Fibroblast of lung (primary cell): ENCODE results near the gene IL17RB. TPM values are rescaled to one million over a fixed set of nuclear protein-coding genes. Genes with fewer than 3 reads are reported as not detected.

Experiments
- DNase-seq, 2 donors: peaks; one replicate each; pipeline versions ENCODE4 v3.0.0 to v3.0.0-alpha.2; 2010; ENCODE audit warnings: low read depth in 2 of 2
- H2AFZ ChIP-seq: 2 replicates; pipeline ENCODE4 v1.5.1; 2012; ENCODE audit warnings: low read length, control low read depth, inconsistent platforms
- H3K27ac ChIP-seq: 2 replicates; pipeline ENCODE4 v1.5.1; 2011; ENCODE audit warnings: low read length, control low read depth; ENCODE audit not compliant: insufficient read depth
- H3K27me3 ChIP-seq: 2 replicates; pipeline ENCODE4 v1.5.1; 2011; ENCODE audit warnings: mild to moderate bottlenecking, low read length; ENCODE audit not compliant: control insufficient read depth, insufficient read depth
- H3K36me3 ChIP-seq: 2 replicates; pipeline ENCODE4 v1.5.1; 2011; ENCODE audit warnings: low read length; ENCODE audit not compliant: control insufficient read depth, insufficient read depth
- H3K4me1 ChIP-seq: 2 replicates; pipeline ENCODE4 v1.5.1; 2011; ENCODE audit warnings: low read length; ENCODE audit not compliant: control insufficient read depth, insufficient read depth; ENCODE audit errors: extremely low read depth
- H3K4me2 ChIP-seq: 2 replicates; pipeline ENCODE4 v1.5.1; 2011; ENCODE audit warnings: low read length, control low read depth; ENCODE audit not compliant: insufficient read depth; ENCODE audit errors: extremely low read depth
- H3K4me3 ChIP-seq, 4 experiments: fragments of 200-600 bp in 1 of 4; sonication (generic) in 1 of 4; replicated peaks in 1 of 4; 2 replicates each; pipeline ENCODE4 v1.5.1; 2011 to 2016; ENCODE audit warnings: low read length in 4 of 4, low read depth in 3 of 4, mild to moderate bottlenecking in 3 of 4, control low read depth in 2 of 4, inconsistent platforms in 1 of 4, mixed read lengths in 1 of 4; ENCODE audit not compliant: insufficient read depth in 1 of 4; ENCODE audit errors: control extremely low read depth in 1 of 4
- H3K79me2 ChIP-seq: 2 replicates; pipeline ENCODE4 v1.5.1; 2012; ENCODE audit warnings: mild to moderate bottlenecking, low read length, inconsistent platforms; ENCODE audit not compliant: control insufficient read depth, insufficient read depth
- H3K9ac ChIP-seq: 2 replicates; pipeline ENCODE4 v1.5.1; 2011; ENCODE audit warnings: mild to moderate bottlenecking, low read length, control low read depth; ENCODE audit not compliant: insufficient read depth
- H3K9me3 ChIP-seq: 2 replicates; pipeline ENCODE4 v1.5.1; 2012; ENCODE audit warnings: low read depth, low read length; ENCODE audit not compliant: control insufficient read depth, insufficient read depth
- H4K20me1 ChIP-seq: 2 replicates; pipeline ENCODE4 v1.5.1; 2011; ENCODE audit warnings: low read length; ENCODE audit not compliant: control insufficient read depth, insufficient read depth; ENCODE audit errors: extremely low read depth
- EZH2 ChIP-seq: IDR thresholded peaks from 2 replicates; pipeline ENCODE4 v1.5.1; 2012; ENCODE audit warnings: low read length, control low read depth, mild to moderate bottlenecking; ENCODE audit errors: missing control alignments
- polyA plus RNA-seq, 2 donors: library from polyadenylated mRNA; depleted of rRNA in 1 of 2; stranded (reverse) in 1 of 2; unstranded in 1 of 2; fragments of >200 nt; gene quantifications; 2 replicates each; pipeline ENCODE4 v1.2.1, GENCODE V29; 2011 to 2012; ENCODE audit warnings: missing spikeins in 1 of 2
- total RNA-seq: library from RNA; depleted of rRNA; stranded (reverse); fragments of >200 nt; gene quantifications from 2 replicates; pipeline ENCODE4 v1.2.1, GENCODE V29; 2014
- TF ChIP-seq, protein P1 (sequence below), 2 donors: IDR thresholded peaks in 1 of 2; conservative IDR thresholded peaks in 1 of 2; 1 replicate in 1 of 2; 2 replicates in 1 of 2; pipeline ENCODE4 v1.5.1; 2011 to 2012; ENCODE audit warnings: low read length in 2 of 2, control low read depth in 1 of 2, inconsistent platforms in 1 of 2, low read depth in 1 of 2, mild to moderate bottlenecking in 1 of 2

IL17RB gene
- total and polyA plus RNA-seq, 2 donors (not counting 1 experiment from before 2014, with no cell fraction given): 0.32 to 0.33 TPM

GRCh38 chr3:53811143-53811927 is 35.0 kb upstream of the IL17RB start:
- Histone ChIP-seq H3K4me1 (peaks cover under 1% of the 10 kb centered on the region), H3K9ac (no peak overlapping the region), H3K79me2 (no peaks in the 10 kb centered on the region), H2AFZ (no peak overlapping the region), H3K4me3 (no peak overlapping the region), H3K4me2 (no peak overlapping the region), H3K9me3 (no peaks in the 10 kb centered on the region), H3K27me3 (no peaks in the 10 kb centered on the region), H4K20me1 (no peaks in the 10 kb centered on the region), H3K27ac (no peak overlapping the region), H3K36me3 (no peaks in the 10 kb centered on the region)
- no peak for DNase-seq
- TF ChIP-seq, protein P1, sequence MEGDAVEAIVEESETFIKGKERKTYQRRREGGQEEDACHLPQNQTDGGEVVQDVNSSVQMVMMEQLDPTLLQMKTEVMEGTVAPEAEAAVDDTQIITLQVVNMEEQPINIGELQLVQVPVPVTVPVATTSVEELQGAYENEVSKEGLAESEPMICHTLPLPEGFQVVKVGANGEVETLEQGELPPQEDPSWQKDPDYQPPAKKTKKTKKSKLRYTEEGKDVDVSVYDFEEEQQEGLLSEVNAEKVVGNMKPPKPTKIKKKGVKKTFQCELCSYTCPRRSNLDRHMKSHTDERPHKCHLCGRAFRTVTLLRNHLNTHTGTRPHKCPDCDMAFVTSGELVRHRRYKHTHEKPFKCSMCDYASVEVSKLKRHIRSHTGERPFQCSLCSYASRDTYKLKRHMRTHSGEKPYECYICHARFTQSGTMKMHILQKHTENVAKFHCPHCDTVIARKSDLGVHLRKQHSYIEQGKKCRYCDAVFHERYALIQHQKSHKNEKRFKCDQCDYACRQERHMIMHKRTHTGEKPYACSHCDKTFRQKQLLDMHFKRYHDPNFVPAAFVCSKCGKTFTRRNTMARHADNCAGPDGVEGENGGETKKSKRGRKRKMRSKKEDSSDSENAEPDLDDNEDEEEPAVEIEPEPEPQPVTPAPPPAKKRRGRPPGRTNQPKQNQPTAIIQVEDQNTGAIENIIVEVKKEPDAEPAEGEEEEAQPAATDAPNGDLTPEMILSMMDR (conservative IDR thresholded peaks at IDR 0.05 in 1 of 2, IDR thresholded peaks at IDR 0.05 in 1 of 2; ENCODE audit: low read depth in 1 of 2, low read length in 2 of 2): no peak
- no peak for TF ChIP-seq EZH2

GRCh38 chr3:53812434-53812833 is 33.9 kb upstream of the IL17RB start:
- DNase-seq: no peak
- no peaks in the 10 kb centered on the region for H3K79me2 ChIP-seq
- no peak for TF ChIP-seq EZH2
- TF ChIP-seq, protein P1 (conservative IDR thresholded peaks at IDR 0.05 in 1 of 2, IDR thresholded peaks at IDR 0.05 in 1 of 2; ENCODE audit: low read depth in 1 of 2, low read length in 2 of 2): no peak

DNA sequence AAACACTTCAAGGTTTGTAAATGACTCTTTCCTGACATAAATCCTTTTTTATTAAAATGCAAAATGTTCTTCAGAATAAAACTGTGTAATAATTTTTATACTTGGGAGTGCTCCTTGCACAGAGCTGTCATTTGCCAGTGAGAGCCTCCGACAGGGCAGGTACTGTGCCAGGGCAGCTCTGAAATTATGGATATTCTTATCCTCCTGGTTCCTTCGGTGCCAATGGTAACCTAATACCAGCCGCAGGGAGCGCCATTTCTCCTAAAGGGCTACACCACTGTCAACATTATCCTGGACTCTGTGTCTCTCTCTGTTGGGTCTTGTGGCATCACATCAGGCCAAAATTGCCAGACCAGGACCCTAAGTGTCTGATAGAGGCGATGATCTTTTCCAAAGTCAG is 33.1 kb upstream of the IL17RB start:
- Histone ChIP-seq H3K27ac (no peak overlapping the region), H3K4me1 (no peaks in the 10 kb centered on the region), H4K20me1 (no peaks in the 10 kb centered on the region), H3K4me2 (no peak overlapping the region), H3K79me2 (no peaks in the 10 kb centered on the region), H3K27me3 (no peaks in the 10 kb centered on the region), H2AFZ (no peak overlapping the region), H3K4me3 (no peak overlapping the region), H3K9ac (no peak overlapping the region), H3K36me3 (no peaks in the 10 kb centered on the region), H3K9me3 (no peaks in the 10 kb centered on the region)
- no peak for DNase-seq
- TF ChIP-seq EZH2: no peak
- TF ChIP-seq, protein P1 (conservative IDR thresholded peaks at IDR 0.05 in 1 of 2, IDR thresholded peaks at IDR 0.05 in 1 of 2; ENCODE audit: low read depth in 1 of 2, low read length in 2 of 2): no peak

More at GRCh38 chr3:53812434-53812833, 33.9 kb upstream of the IL17RB start:
- H3K9me3 ChIP-seq: no peaks in the 10 kb centered on the region
- no peaks in the 10 kb centered on the region for H3K27me3 ChIP-seq
- no peak overlapping the region for H3K4me2 ChIP-seq
- H2AFZ ChIP-seq: no peak overlapping the region
- H3K9ac ChIP-seq: no peak overlapping the region
- no peaks in the 10 kb centered on the region for H4K20me1 ChIP-seq
- H3K27ac ChIP-seq: no peak overlapping the region
- H3K4me1 ChIP-seq: no peaks in the 10 kb centered on the region
- no peaks in the 10 kb centered on the region for H3K36me3 ChIP-seq
- H3K4me3 ChIP-seq: no peak overlapping the region
